ENCODE measurements around the gene PLEKHF1.

DNA sequence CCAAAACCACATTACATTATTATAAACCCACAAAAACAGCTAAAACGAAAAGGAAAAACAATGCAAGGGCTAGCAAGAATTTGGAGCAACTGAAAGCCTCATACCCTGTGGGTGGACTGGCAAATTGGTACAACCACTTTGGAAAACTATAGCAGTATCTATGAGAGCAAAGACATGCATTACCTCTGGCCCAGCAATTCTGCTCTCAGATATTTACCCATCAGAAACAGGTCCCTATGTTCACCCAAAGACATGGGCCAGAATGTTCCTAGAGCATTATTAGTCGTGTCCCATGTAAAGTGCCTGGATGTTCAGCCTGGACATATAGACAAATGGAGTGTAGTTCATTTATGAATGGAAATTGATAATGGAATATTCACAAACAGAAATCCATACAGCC lies 31.3 kb upstream of the PLEKHF1 start:
- TF ChIP-seq, protein P1, sequence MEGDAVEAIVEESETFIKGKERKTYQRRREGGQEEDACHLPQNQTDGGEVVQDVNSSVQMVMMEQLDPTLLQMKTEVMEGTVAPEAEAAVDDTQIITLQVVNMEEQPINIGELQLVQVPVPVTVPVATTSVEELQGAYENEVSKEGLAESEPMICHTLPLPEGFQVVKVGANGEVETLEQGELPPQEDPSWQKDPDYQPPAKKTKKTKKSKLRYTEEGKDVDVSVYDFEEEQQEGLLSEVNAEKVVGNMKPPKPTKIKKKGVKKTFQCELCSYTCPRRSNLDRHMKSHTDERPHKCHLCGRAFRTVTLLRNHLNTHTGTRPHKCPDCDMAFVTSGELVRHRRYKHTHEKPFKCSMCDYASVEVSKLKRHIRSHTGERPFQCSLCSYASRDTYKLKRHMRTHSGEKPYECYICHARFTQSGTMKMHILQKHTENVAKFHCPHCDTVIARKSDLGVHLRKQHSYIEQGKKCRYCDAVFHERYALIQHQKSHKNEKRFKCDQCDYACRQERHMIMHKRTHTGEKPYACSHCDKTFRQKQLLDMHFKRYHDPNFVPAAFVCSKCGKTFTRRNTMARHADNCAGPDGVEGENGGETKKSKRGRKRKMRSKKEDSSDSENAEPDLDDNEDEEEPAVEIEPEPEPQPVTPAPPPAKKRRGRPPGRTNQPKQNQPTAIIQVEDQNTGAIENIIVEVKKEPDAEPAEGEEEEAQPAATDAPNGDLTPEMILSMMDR (IDR thresholded peaks at IDR 0.05; ENCODE audit: borderline replicate concordance, extremely low read depth, low read length, poor library complexity, severe bottlenecking): no peak
- TF ChIP-seq EZH2 (IDR thresholded peaks at IDR 0.05; ENCODE audit: borderline replicate concordance, low read depth, low read length, severe bottlenecking): no peak

All from DND-41 (cell line).